Kidney glomerular epithelial cell (primary cell): Measurements from ENCODE around the gene TNFAIP8L1.
"Not testable (repeated sequence)": the region's sequence is repeated elsewhere in the genome, so short reads cannot be mapped to it uniquely, and the experiment has no call there.

Experiments used
- DNase-seq: peaks from one replicate; lab custom pipeline; 2025; lab: John Stamatoyannopoulos, UW

The TNFAIP8L1 gene

GRCh38 chr19:4638828-4639530, at the start of gene TNFAIP8L1:
Gene TNFAIP8L1, plus strand, starts transcription at chr19:4639516. Its CDS starts 12,354 bp downstream, at chr19:4651870.
- DNase-seq, result peak; percentile 84

GRCh38 chr19:4589579-4590410, 49.5 kb upstream of the TNFAIP8L1 start:
- no peak for DNase-seq

GRCh38 chr19:4590559-4590958, 48.8 kb upstream of the TNFAIP8L1 start:
- DNase-seq, result no peak

- DNase-seq, result no peak
Observed at GRCh38 chr19:4591320-4591719, 48.0 kb upstream of the TNFAIP8L1 start.

- no peak for DNase-seq
Observed at GRCh38 chr19:4592445-4592844, 46.9 kb upstream of the TNFAIP8L1 start.

GRCh38 chr19:4593409-4593851, 45.9 kb upstream of the TNFAIP8L1 start:
- DNase-seq, result no peak

- DNase-seq, result no peak
Observed at GRCh38 chr19:4594201-4594600, 45.1 kb upstream of the TNFAIP8L1 start.

- DNase-seq, result not testable (repeated sequence)
Observed at GRCh38 chr19:4595158-4595557, 44.2 kb upstream of the TNFAIP8L1 start.

GRCh38 chr19:4596033-4596904, 43.0 kb upstream of the TNFAIP8L1 start:
- DNase-seq, result no peak

GRCh38 chr19:4597278-4597974, 41.9 kb upstream of the TNFAIP8L1 start:
- DNase-seq, result no peak

- no peak for DNase-seq
Observed at GRCh38 chr19:4597975-4598671, 41.2 kb upstream of the TNFAIP8L1 start.

GRCh38 chr19:4598712-4599111, 40.6 kb upstream of the TNFAIP8L1 start:
- no peak for DNase-seq

- no peak for DNase-seq
Observed at GRCh38 chr19:4600082-4600481, 39.2 kb upstream of the TNFAIP8L1 start.

- no peak for DNase-seq
Observed at GRCh38 chr19:4600893-4601292, 38.4 kb upstream of the TNFAIP8L1 start.

GRCh38 chr19:4602173-4602788, 37.0 kb upstream of the TNFAIP8L1 start:
- no peak for DNase-seq

- no peak for DNase-seq
Observed at GRCh38 chr19:4602915-4603314, 36.4 kb upstream of the TNFAIP8L1 start.

GRCh38 chr19:4604912-4605311, 34.4 kb upstream of the TNFAIP8L1 start:
- DNase-seq, result no peak

- DNase-seq, result no peak
Observed at GRCh38 chr19:4606181-4606580, 33.1 kb upstream of the TNFAIP8L1 start.

GRCh38 chr19:4606921-4607678, 32.2 kb upstream of the TNFAIP8L1 start:
- no peak for DNase-seq
